Stimulated activated CD4-positive, alpha-beta T cell treated with anti-CD3 and anti-CD28 coated beads, TNF-alpha, amount 100 ng/mL, for 1 hour (primary cell): ENCODE results near the gene GTSE1.
"Not testable (repeated sequence)": the region's sequence is repeated elsewhere in the genome, so short reads cannot be mapped to it uniquely, and the experiment has no call there.

Experiments used
- DNase-seq, 3 donors: peaks; one replicate each; pipeline ENCODE4 v3.0.0-alpha.2; 2020; ENCODE audit warnings: low read depth in 3 of 3, low spot score in 1 of 3

Gene GTSE1

GRCh38 chr22:46293577-46294260 is 3.0 kb upstream of the GTSE1 start:
- no peak for DNase-seq

GRCh38 chr22:46294784-46295183 is 1.9 kb upstream of the GTSE1 start:
- DNase-seq: no peak

GRCh38 chr22:46295277-46295971 is 1.2 kb upstream of the GTSE1 start:
- DNase-seq: no peak

GRCh38 chr22:46297151-46297812 is 612 bp downstream of the GTSE1 start:
- DNase-seq: no peak

GRCh38 chr22:46299101-46299500 is 2.4 kb downstream of the GTSE1 start:
- DNase-seq: no peak

GRCh38 chr22:46300491-46300890 is 3.8 kb downstream of the GTSE1 start:
- no peak for DNase-seq

GRCh38 chr22:46303347-46303965 is 6.8 kb downstream of the GTSE1 start:
- no peak for DNase-seq

- no peak for DNase-seq
Measured at GRCh38 chr22:46308283-46308988, 11.8 kb downstream of the GTSE1 start.

- DNase-seq: no peak
Measured at GRCh38 chr22:46309526-46310085, 12.9 kb downstream of the GTSE1 start.

- DNase-seq: no peak
Measured at GRCh38 chr22:46312056-46312455, 15.4 kb downstream of the GTSE1 start.

- not testable (repeated sequence) for DNase-seq
Measured at GRCh38 chr22:46312848-46313247, 16.2 kb downstream of the GTSE1 start.

- no peak for DNase-seq
Measured at GRCh38 chr22:46315976-46316375, 19.3 kb downstream of the GTSE1 start.

GRCh38 chr22:46317646-46318045 is 21.0 kb downstream of the GTSE1 start:
- no peak for DNase-seq

GRCh38 chr22:46318576-46318975 is 21.9 kb downstream of the GTSE1 start:
- no peak for DNase-seq

GRCh38 chr22:46319319-46319718 is 22.6 kb downstream of the GTSE1 start:
- DNase-seq: no peak

- no peak for DNase-seq
Measured at GRCh38 chr22:46320166-46320710, 23.6 kb downstream of the GTSE1 start.

GRCh38 chr22:46320716-46321386 is 24.2 kb downstream of the GTSE1 start:
- no peak for DNase-seq

- no peak for DNase-seq
Measured at GRCh38 chr22:46322711-46323110, 26.0 kb downstream of the GTSE1 start.

GRCh38 chr22:46323162-46323561 is 26.5 kb downstream of the GTSE1 start:
- no peak for DNase-seq

- DNase-seq: no peak
Measured at GRCh38 chr22:46326066-46326680, 29.5 kb downstream of the GTSE1 start.
